Activated CD4-positive, alpha-beta T cell treated with anti-CD3 and anti-CD28 coated beads, Interleukin-2, amount 50 U/mL, for 24 hours (primary cell): ENCODE results near the gene HNRNPUL2.

Source experiments
- DNase-seq, 2 donors: peaks; one replicate each; pipeline ENCODE4 v3.0.0-alpha.2; 2020; ENCODE audit warnings: low read depth in 1 of 2, low spot score in 1 of 2

The HNRNPUL2 gene

GRCh38 chr11:62727872-62728170, 564 bp upstream of the HNRNPUL2 start:
- peak; percentile 51 to 87 for DNase-seq

GRCh38 chr11:62726915-62727164, 417 bp downstream of the HNRNPUL2 start:
- DNase-seq = no peak

- DNase-seq = no peak
Measured at GRCh38 chr11:62726156-62726914, 922 bp downstream of the HNRNPUL2 start.

GRCh38 chr11:62725646-62726045, 1.6 kb downstream of the HNRNPUL2 start:
- DNase-seq = no peak

- no peak for DNase-seq
Measured at GRCh38 chr11:62724171-62724570, 3.1 kb downstream of the HNRNPUL2 start.

- no peak for DNase-seq
Measured at GRCh38 chr11:62721994-62722393, 5.3 kb downstream of the HNRNPUL2 start.

- no peak for DNase-seq
Measured at GRCh38 chr11:62719302-62719978, 7.8 kb downstream of the HNRNPUL2 start.

GRCh38 chr11:62716816-62717215, 10.4 kb downstream of the HNRNPUL2 start:
- no peak for DNase-seq

- DNase-seq = no peak
Measured at GRCh38 chr11:62716206-62716605, 11.1 kb downstream of the HNRNPUL2 start.

GRCh38 chr11:62715150-62716130, 11.8 kb downstream of the HNRNPUL2 start:
- no peak for DNase-seq

GRCh38 chr11:62713343-62713742, 13.9 kb downstream of the HNRNPUL2 start:
- DNase-seq = no peak

- DNase-seq = no peak
Measured at GRCh38 chr11:62712861-62713260, 14.4 kb downstream of the HNRNPUL2 start.

GRCh38 chr11:62712276-62712812, 14.9 kb downstream of the HNRNPUL2 start:
- no peak for DNase-seq

GRCh38 chr11:62710001-62710345, 17.3 kb downstream of the HNRNPUL2 start:
- DNase-seq = peak in 1 of 2 donors; percentile 16

- DNase-seq = peak; percentile 86 to 97
Measured at GRCh38 chr11:62709247-62710000, 17.8 kb downstream of the HNRNPUL2 start.

GRCh38 chr11:62708793-62709192, 18.5 kb downstream of the HNRNPUL2 start:
- peak in 1 of 2 donors; percentile 13 for DNase-seq

- DNase-seq = no peak
Measured at GRCh38 chr11:62708392-62708791, 18.9 kb downstream of the HNRNPUL2 start.

- no peak for DNase-seq
Measured at GRCh38 chr11:62707277-62707861, 19.9 kb downstream of the HNRNPUL2 start, which contains the start of the genes BSCL2 and GNG3. Gene BSCL2 (minus strand): TSS chr11:62707424. CDS start chr11:62707195, 229 bp downstream. Gene GNG3 (plus strand): TSS chr11:62707676. CDS start chr11:62708296, 620 bp downstream.

GRCh38 chr11:62706850-62707247, 20.4 kb downstream of the HNRNPUL2 start:
- DNase-seq = no peak
